GM19099 (cell line): ENCODE measurements around the gene FBXL3.

Experiments
- POLR2A ChIP-seq: IDR thresholded peaks from 3 replicates; pipeline ENCODE4 v1.6.1; 2011; ENCODE audit warnings: low read depth; ENCODE audit not compliant: insufficient read length; ENCODE audit errors: extremely low read depth

Gene FBXL3

GRCh38 chr13:77026861-77027621, at the start of gene FBXL3:
Gene FBXL3, minus strand, starts transcription at chr13:77027159. Its CDS starts 5,299 bp downstream, at chr13:77021860.
- TF ChIP-seq POLR2A = peak; percentile 88

GRCh38 chr13:77067519-77067918, 40.6 kb upstream of the FBXL3 start:
- no peak for TF ChIP-seq POLR2A

GRCh38 chr13:77065461-77066147, 38.6 kb upstream of the FBXL3 start:
- no peak for TF ChIP-seq POLR2A

- no peak for TF ChIP-seq POLR2A
Measured at GRCh38 chr13:77062097-77062496, 35.1 kb upstream of the FBXL3 start.

GRCh38 chr13:77061362-77061761, 34.4 kb upstream of the FBXL3 start:
- TF ChIP-seq POLR2A = no peak

- no peak for TF ChIP-seq POLR2A
Measured at GRCh38 chr13:77056886-77057285, 29.9 kb upstream of the FBXL3 start.

GRCh38 chr13:77056382-77056781, 29.4 kb upstream of the FBXL3 start:
- TF ChIP-seq POLR2A = no peak

- no peak for TF ChIP-seq POLR2A
Measured at GRCh38 chr13:77055158-77055557, 28.2 kb upstream of the FBXL3 start.

GRCh38 chr13:77053192-77053591, 26.2 kb upstream of the FBXL3 start:
- TF ChIP-seq POLR2A = no peak

GRCh38 chr13:77048681-77049080, 21.7 kb upstream of the FBXL3 start:
- TF ChIP-seq POLR2A = no peak

- TF ChIP-seq POLR2A = no peak
Measured at GRCh38 chr13:77047649-77048343, 20.8 kb upstream of the FBXL3 start.

- TF ChIP-seq POLR2A = no peak
Measured at GRCh38 chr13:77042566-77043177, 15.7 kb upstream of the FBXL3 start.

- TF ChIP-seq POLR2A = no peak
Measured at GRCh38 chr13:77040835-77041234, 13.9 kb upstream of the FBXL3 start.

GRCh38 chr13:77040076-77040475, 13.1 kb upstream of the FBXL3 start:
- no peak for TF ChIP-seq POLR2A

GRCh38 chr13:77038907-77039480, 12.0 kb upstream of the FBXL3 start:
- no peak for TF ChIP-seq POLR2A

- TF ChIP-seq POLR2A = no peak
Measured at GRCh38 chr13:77036279-77036678, 9.3 kb upstream of the FBXL3 start.

GRCh38 chr13:77034881-77035280, 7.9 kb upstream of the FBXL3 start:
- no peak for TF ChIP-seq POLR2A
